IMR-90 (cell line): ENCODE data around the gene PIKFYVE. TPM values are rescaled to one million over a fixed set of nuclear protein-coding genes. Genes with fewer than 3 reads are reported as not detected.
A peak's percentile ranks its signal among the peaks of the same experiment; 100 is the strongest.

Experiments
- ATAC-seq: fragments of 200-7000 bp; cut with Tn5 transposase; 2 replicates; pipeline ENCODE4 v1.9.1; 2020; ENCODE audit warnings: low read depth, mild to moderate bottlenecking, moderate library complexity
- BruUV-seq: library from RNA; stranded (reverse); fragments of 400-500 nt; replicated peaks from 2 replicates; lab custom pipeline; 2021; lab: Mats Ljungman, UMichigan
- CTCF ChIA-PET: fragments of 300-600 bp; formaldehyde crosslinking; extraction: SDS; loops from one replicate; lab custom pipeline; 2021; ENCODE audit warnings: antibody characterized with exemption; lab: Yijun Ruan, JAX
- POLR2A ChIA-PET: fragments of 300-600 bp; sonication (Branson Sonifier 250); formaldehyde crosslinking; loops from one replicate; lab custom pipeline; 2022; ENCODE audit warnings: antibody characterized with exemption; ENCODE audit not compliant: unreplicated experiment; lab: Charles Lee
- DNase-seq: peaks from one replicate; pipeline ENCODE4 v3.0.0; 2013
- H2AFZ ChIP-seq: replicated peaks from 2 replicates; pipeline ENCODE3; 2013; ENCODE audit warnings: low read length, mild to moderate bottlenecking; ENCODE audit not compliant: poor library complexity
- H2AK5ac ChIP-seq: 2 replicates; pipeline ENCODE4 v1.6.1; 2013; ENCODE audit warnings: low read depth, low read length, inconsistent platforms
- H2AK9ac ChIP-seq: replicated peaks from 2 replicates; pipeline ENCODE3; 2013; ENCODE audit warnings: mild to moderate bottlenecking, low read depth, low read length, moderate library complexity; ENCODE audit not compliant: poor library complexity
- H2BK120ac ChIP-seq: 2 replicates; pipeline ENCODE4 v1.6.1; 2013; ENCODE audit warnings: low read depth, low read length, inconsistent platforms
- H2BK15ac ChIP-seq: 3 replicates; pipeline ENCODE4 v1.6.1; 2013; ENCODE audit warnings: low read depth, low read length, inconsistent platforms
- H2BK20ac ChIP-seq: 2 replicates; pipeline ENCODE4 v1.6.1; 2013; ENCODE audit warnings: low read depth, mild to moderate bottlenecking, inconsistent platforms, low read length, moderate library complexity
- H2BK5ac ChIP-seq: 2 replicates; pipeline ENCODE4 v1.6.1; 2013; ENCODE audit warnings: mild to moderate bottlenecking, low read depth, low read length, inconsistent platforms; ENCODE audit not compliant: poor library complexity, severe bottlenecking
- H3K14ac ChIP-seq: replicated peaks from 2 replicates; pipeline ENCODE4 v1.6.1; 2013; ENCODE audit warnings: low read depth, low read length, inconsistent platforms
- H3K18ac ChIP-seq: 2 replicates; pipeline ENCODE4 v1.6.1; 2013; ENCODE audit warnings: low read depth, low read length, control low read depth
- H3K23ac ChIP-seq: 2 replicates; pipeline ENCODE4 v1.6.1; 2013; ENCODE audit warnings: low read depth, low read length, inconsistent platforms
- H3K27ac ChIP-seq: 2 replicates; pipeline ENCODE4 v1.5.1; 2013; ENCODE audit warnings: mild to moderate bottlenecking, control low read depth, low read length; ENCODE audit not compliant: insufficient read depth
- H3K27me3 ChIP-seq: 2 replicates; pipeline ENCODE4 v1.6.1; 2013; ENCODE audit warnings: low read length; ENCODE audit not compliant: control insufficient read depth, insufficient read depth
- H3K36me3 ChIP-seq: 2 replicates; pipeline ENCODE4 v1.6.1; 2013; ENCODE audit warnings: low read length, mixed read lengths; ENCODE audit not compliant: control insufficient read depth, insufficient read depth
- H3K4ac ChIP-seq: 2 replicates; pipeline ENCODE4 v1.6.1; 2013; ENCODE audit warnings: low read depth, low read length, inconsistent platforms
- H3K4me1 ChIP-seq: 2 replicates; pipeline ENCODE4 v1.6.1; 2013; ENCODE audit warnings: low read length, mixed read lengths; ENCODE audit not compliant: control insufficient read depth, insufficient read depth
- H3K4me2 ChIP-seq: 2 replicates; pipeline ENCODE4 v1.6.1; 2013; ENCODE audit warnings: low read depth, mild to moderate bottlenecking, control low read depth, low read length, moderate library complexity
- H3K4me3 ChIP-seq: 2 replicates; pipeline ENCODE4 v1.5.1; 2013; ENCODE audit warnings: low read depth, mild to moderate bottlenecking, control low read depth, low read length, moderate library complexity; ENCODE audit not compliant: insufficient read depth
- H3K56ac ChIP-seq: 2 replicates; pipeline ENCODE4 v1.6.1; 2013; ENCODE audit warnings: low read length, inconsistent platforms; ENCODE audit not compliant: insufficient read depth; ENCODE audit errors: extremely low read depth
- H3K79me1 ChIP-seq, 2 experiments: 2 replicates each; pipeline ENCODE4 v1.6.1; 2013; ENCODE audit warnings: low read length in 2 of 2, inconsistent platforms in 1 of 2, low read depth in 1 of 2
- H3K9ac ChIP-seq: 2 replicates; pipeline ENCODE4 v1.6.1; 2013; ENCODE audit warnings: low read depth, low read length, control low read depth
- H3K9me1 ChIP-seq: 2 replicates; pipeline ENCODE4 v1.6.1; 2013; ENCODE audit warnings: low read length, inconsistent platforms; ENCODE audit not compliant: insufficient read depth
- H3K9me3 ChIP-seq: 2 replicates; pipeline ENCODE4 v1.6.1; 2013; ENCODE audit warnings: low read length; ENCODE audit not compliant: control insufficient read depth, insufficient read depth
- H4K20me1 ChIP-seq: 2 replicates; pipeline ENCODE4 v1.6.1; 2013; ENCODE audit warnings: low read length, inconsistent platforms; ENCODE audit not compliant: insufficient read depth
- H4K5ac ChIP-seq: 2 replicates; pipeline ENCODE4 v1.6.1; 2013; ENCODE audit warnings: mild to moderate bottlenecking, low read depth, low read length, control low read depth
- H4K8ac ChIP-seq, 2 experiments: 2 replicates each; pipeline ENCODE4 v1.6.1; 2013; ENCODE audit warnings: low read depth in 2 of 2, low read length in 2 of 2, control low read depth in 1 of 2, inconsistent platforms in 1 of 2
- H4K91ac ChIP-seq: 2 replicates; pipeline ENCODE4 v1.6.1; 2013; ENCODE audit warnings: low read depth, low read length, inconsistent platforms; ENCODE audit not compliant: insufficient read depth
- BHLHE40 ChIP-seq: fragments of 150-350 bp; IDR thresholded peaks from 2 replicates; pipeline ENCODE4 v1.6.1; 2016; ENCODE audit warnings: mild to moderate bottlenecking, low read depth, low read length
- CEBPB ChIP-seq: IDR thresholded peaks from 2 replicates; pipeline ENCODE4 v1.6.1; 2012; ENCODE audit warnings: low read depth, low read length, improper control_type of control experiment
- CHD1 ChIP-seq: IDR thresholded peaks from 2 replicates; pipeline ENCODE4 v1.6.1; 2012; ENCODE audit warnings: low read depth, low read length, improper control_type of control experiment
- FOS ChIP-seq: fragments of 150-350 bp; IDR thresholded peaks from 2 replicates; pipeline ENCODE4 v1.6.1; 2016; ENCODE audit warnings: low read depth, low read length
- MAFK ChIP-seq: IDR thresholded peaks from 2 replicates; pipeline ENCODE4 v1.6.1; 2012; ENCODE audit warnings: low read depth, low read length, improper control_type of control experiment
- MAZ ChIP-seq: IDR thresholded peaks from 2 replicates; pipeline ENCODE4 v1.6.1; 2012; ENCODE audit warnings: low read depth, mild to moderate bottlenecking, low read length, improper control_type of control experiment, moderate library complexity, borderline replicate concordance
- NFE2L2 ChIP-seq: fragments of 150-350 bp; IDR thresholded peaks from 2 replicates; pipeline ENCODE4 v1.6.1; 2016; ENCODE audit warnings: low read depth, mild to moderate bottlenecking, low read length
- POLR2A ChIP-seq: IDR thresholded peaks from 2 replicates; pipeline ENCODE4 v1.6.1; 2012; ENCODE audit warnings: mild to moderate bottlenecking, low read depth, low read length
- RCOR1 ChIP-seq: IDR thresholded peaks from 2 replicates; pipeline ENCODE4 v1.6.1; 2012; ENCODE audit warnings: mild to moderate bottlenecking, low read length, improper control_type of control experiment; ENCODE audit not compliant: insufficient replicate concordance
- SMC3 ChIP-seq: fragments of 150-350 bp; IDR thresholded peaks from 2 replicates; pipeline ENCODE4 v1.6.1; 2016; ENCODE audit warnings: low read depth, mild to moderate bottlenecking, antibody characterized with exemption, low read length, moderate library complexity
- WGBS, 2 experiments: methylation state at CpG; one replicate each; pipeline versions ENCODE4 v1.1.5 to v1.1.7; 2013; ENCODE audit warnings: missing lambda C conversion rate in 2 of 2; ENCODE audit not compliant: insufficient read length in 1 of 2; ENCODE audit errors: extremely low coverage in 2 of 2; 5-methylcytosine and 5-hydroxymethylcytosine counted together
- dilution Hi-C: fragments of 300-500 bp; cut with HindIII; formaldehyde crosslinking; loops from one replicate; pipeline ENCODE4 v1.14.3; 2018; ENCODE audit warnings: low sequenced_read_pairs; ENCODE audit not compliant: unreplicated experiment
- in situ Hi-C: fragments of 300-500 bp; cut with MboI; formaldehyde crosslinking; loops from 3 replicates; pipeline ENCODE4 v1.14.3; 2019; ENCODE audit warnings: low sequenced_read_pairs, inconsistent platforms, mixed read lengths
- intact Hi-C: fragments of 100-400 bp; cut with micrococcal nuclease; formaldehyde crosslinking; loops from 2 replicates; pipeline ENCODE4 v1.10.0; 2022
- polyA plus RNA-seq, 3 experiments: library from polyadenylated mRNA; depleted of rRNA; stranded (reverse); fragments of >200 nt; gene quantifications; 2 replicates each; pipeline ENCODE4 v1.2.3, GENCODE V29; 2012; ENCODE audit warnings: low replicate concordance in 1 of 3
- total RNA-seq: library from RNA; depleted of rRNA; stranded (reverse); fragments of >200 nt; gene quantifications from 2 replicates; pipeline ENCODE4 v1.2.3, GENCODE V29; 2012
- TF ChIP-seq, protein P1 (sequence below): fragments of 150-350 bp; IDR thresholded peaks from 2 replicates; pipeline ENCODE4 v1.6.1; 2016; ENCODE audit warnings: low read depth, mild to moderate bottlenecking, low read length, moderate library complexity, borderline replicate concordance
- TF ChIP-seq, protein P2 (sequence below): fragments of 150-350 bp; IDR thresholded peaks from 2 replicates; pipeline ENCODE4 v1.6.1; 2017; ENCODE audit warnings: mild to moderate bottlenecking, antibody characterized with exemption, low read length, low read depth

The PIKFYVE gene
- total and polyA plus RNA-seq, 2 of the 4 experiments (the other 2 are of a cell fraction) = 9.3 to 34.6 TPM

DNA sequence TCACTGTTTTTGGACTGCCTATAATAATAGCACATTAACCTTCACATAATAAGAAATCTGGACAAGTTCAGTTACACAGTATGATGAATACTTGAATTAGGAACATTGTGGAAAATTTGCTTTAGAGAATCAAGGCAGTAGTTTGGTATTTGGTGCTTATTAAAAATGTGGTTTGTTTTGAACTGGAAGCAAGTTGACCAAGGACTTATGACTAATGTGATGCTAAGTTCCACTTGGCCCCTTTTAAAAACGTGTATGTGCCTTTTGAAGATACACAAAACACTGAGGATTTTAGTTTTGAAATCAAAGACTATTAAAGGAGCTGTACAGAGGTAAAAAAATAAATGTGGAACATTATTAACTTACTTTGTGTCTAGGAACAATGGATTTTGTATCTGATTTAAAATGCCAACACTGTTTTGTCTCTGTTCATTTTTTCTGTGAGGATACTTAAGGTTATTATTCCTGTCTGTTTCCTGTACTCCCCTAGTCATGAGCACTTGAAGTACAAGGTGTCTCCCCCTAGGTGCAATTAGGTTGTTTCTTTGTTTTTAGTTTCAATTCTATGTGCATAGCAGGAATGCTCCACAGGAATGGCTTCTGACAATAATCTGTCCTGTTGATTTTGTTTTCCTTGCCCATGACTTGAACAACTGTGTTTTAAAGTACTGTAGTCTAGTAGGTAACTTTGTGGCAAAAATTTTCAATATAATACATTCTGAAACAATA is 91.0 kb downstream of the PIKFYVE start:
- Histone ChIP-seq H3K9ac (no peak overlapping the region), H3K27ac (no peak overlapping the region), H3K9me1 (no peaks in the 10 kb centered on the region), H3K4ac (no peak overlapping the region), H2AK9ac (no peak overlapping the region), H2BK5ac (no peak overlapping the region), H4K8ac (no peak overlapping the region), H3K4me3 (no peak overlapping the region), H3K36me3 (peaks cover 14% of the 10 kb centered on the region), H4K20me1 (no peaks in the 10 kb centered on the region), H3K4me1 (no peaks in the 10 kb centered on the region), H3K9me3 (no peaks in the 10 kb centered on the region), H4K91ac (no peak overlapping the region), H3K56ac (no peak overlapping the region), H2AK5ac (no peak overlapping the region), H2BK15ac (no peak overlapping the region), H3K79me1 (no peaks in the 10 kb centered on the region; a peak in 2 of 4 replicates), H3K14ac (no peak overlapping the region), H3K4me2 (no peak overlapping the region), H2AFZ (no peak overlapping the region), H3K23ac (no peak overlapping the region), H2BK20ac (no peak overlapping the region), H4K5ac (no peak overlapping the region), H3K18ac (no peak overlapping the region), H3K27me3 (no peaks in the 10 kb centered on the region; the same call in 1 of the 2 replicates), H2BK120ac (no peak overlapping the region)
- ChIA-PET POLR2A (no interaction called here), CTCF (no interaction called here)
- ATAC-seq (peak; percentile 14; the same call in 1 of the 2 replicates), DNase-seq (no peak)
- dilution Hi-C loops (no loop called here), in situ Hi-C loops (no loop called here), intact Hi-C loops (loop anchor here (10.0 kb wide), 1 partner anchor 182 kb away; no protein-coding TSS in a partner anchor)
- BruUV-seq = no TSS peak
- WGBS, 2 experiments = no CpG with 5 or more reads among the region's 1 CpG
- TF ChIP-seq CEBPB (no peak), SMC3 (no peak), MAFK (no peak), RCOR1 (no peak), NFE2L2 (no peak), BHLHE40 (no peak), CHD1 (no peak), POLR2A (no peak), FOS (no peak), MAZ (no peak)
- TF ChIP-seq, protein P1, sequence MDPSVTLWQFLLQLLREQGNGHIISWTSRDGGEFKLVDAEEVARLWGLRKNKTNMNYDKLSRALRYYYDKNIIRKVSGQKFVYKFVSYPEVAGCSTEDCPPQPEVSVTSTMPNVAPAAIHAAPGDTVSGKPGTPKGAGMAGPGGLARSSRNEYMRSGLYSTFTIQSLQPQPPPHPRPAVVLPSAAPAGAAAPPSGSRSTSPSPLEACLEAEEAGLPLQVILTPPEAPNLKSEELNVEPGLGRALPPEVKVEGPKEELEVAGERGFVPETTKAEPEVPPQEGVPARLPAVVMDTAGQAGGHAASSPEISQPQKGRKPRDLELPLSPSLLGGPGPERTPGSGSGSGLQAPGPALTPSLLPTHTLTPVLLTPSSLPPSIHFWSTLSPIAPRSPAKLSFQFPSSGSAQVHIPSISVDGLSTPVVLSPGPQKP = no peak
- TF ChIP-seq, protein P2, sequence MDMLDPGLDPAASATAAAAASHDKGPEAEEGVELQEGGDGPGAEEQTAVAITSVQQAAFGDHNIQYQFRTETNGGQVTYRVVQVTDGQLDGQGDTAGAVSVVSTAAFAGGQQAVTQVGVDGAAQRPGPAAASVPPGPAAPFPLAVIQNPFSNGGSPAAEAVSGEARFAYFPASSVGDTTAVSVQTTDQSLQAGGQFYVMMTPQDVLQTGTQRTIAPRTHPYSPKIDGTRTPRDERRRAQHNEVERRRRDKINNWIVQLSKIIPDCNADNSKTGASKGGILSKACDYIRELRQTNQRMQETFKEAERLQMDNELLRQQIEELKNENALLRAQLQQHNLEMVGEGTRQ = no peak
